Raji (cell line): ENCODE results near the gene AOC3.

Experiments used
- POLR2A ChIP-seq: IDR thresholded peaks from 2 replicates; pipeline ENCODE4 v1.6.1; 2011; ENCODE audit warnings: low read depth, low read length, control low read depth; ENCODE audit not compliant: insufficient read depth

Gene AOC3

GRCh38 chr17:42880776-42881310, 29.8 kb downstream of the AOC3 start:
- TF ChIP-seq POLR2A: no peak

GRCh38 chr17:42882166-42882565, 31.2 kb downstream of the AOC3 start:
- no peak for TF ChIP-seq POLR2A

GRCh38 chr17:42883802-42884558, 33.0 kb downstream of the AOC3 start:
- no peak for TF ChIP-seq POLR2A

GRCh38 chr17:42886283-42887176, 35.5 kb downstream of the AOC3 start:
- no peak for TF ChIP-seq POLR2A

- no peak for TF ChIP-seq POLR2A
Measured at GRCh38 chr17:42889809-42890208, 38.8 kb downstream of the AOC3 start.

- TF ChIP-seq POLR2A: no peak
Measured at GRCh38 chr17:42891539-42892152, 40.6 kb downstream of the AOC3 start.

GRCh38 chr17:42893359-42893758, 42.4 kb downstream of the AOC3 start:
- no peak for TF ChIP-seq POLR2A

- TF ChIP-seq POLR2A: no peak
Measured at GRCh38 chr17:42894283-42895184, 43.5 kb downstream of the AOC3 start.

GRCh38 chr17:42895185-42895555, 44.2 kb downstream of the AOC3 start:
- TF ChIP-seq POLR2A: no peak

- no peak for TF ChIP-seq POLR2A
Measured at GRCh38 chr17:42898147-42898811, 47.3 kb downstream of the AOC3 start.

- TF ChIP-seq POLR2A: no peak
Measured at GRCh38 chr17:42900460-42901331, 49.7 kb downstream of the AOC3 start, which contains the start of gene G6PC1. G6PC1 (plus strand) TSS chr17:42900799; CDS start chr17:42900877, 78 bp downstream.

GRCh38 chr17:42901535-42902229, 50.7 kb downstream of the AOC3 start:
- TF ChIP-seq POLR2A: no peak
